GM23248 (cell line): Measurements from ENCODE around the gene PFN3.

Experiments used
- EZH2 ChIP-seq: fragments of 200-600 bp; sonication (generic); IDR thresholded peaks from 2 replicates; pipeline ENCODE4 v1.6.1; 2018; ENCODE audit warnings: antibody characterized with exemption, mild to moderate bottlenecking; ENCODE audit not compliant: insufficient read depth, poor library complexity, severe bottlenecking
- EZH2phosphoT487 ChIP-seq: fragments of 200-600 bp; sonication (generic); IDR thresholded peaks from 2 replicates; pipeline ENCODE4 v1.6.1; 2018; ENCODE audit warnings: antibody characterized with exemption, moderate library complexity, mild to moderate bottlenecking, low read depth; ENCODE audit not compliant: insufficient read depth

- no peak for TF ChIP-seq EZH2phosphoT487
- no peak for TF ChIP-seq EZH2
Measured at GRCh38 chr5:177369645-177370440, 30.6 kb downstream of the PFN3 start.
